GM21786 (cell line): ENCODE data around the gene DBNL.

ENCODE experiments used
- ATAC-seq: cut with Tn5 transposase; IDR thresholded peaks from one replicate; pipeline ENCODE4 v1.9.1; 2021; ENCODE audit not compliant: unreplicated experiment

The DBNL gene

GRCh38 chr7:44060948-44061644 is 16.6 kb downstream of the DBNL start:
- no peak for ATAC-seq

- ATAC-seq, result no peak
Measured at GRCh38 chr7:44061645-44062179, 17.2 kb downstream of the DBNL start.

GRCh38 chr7:44062180-44062902 is 17.8 kb downstream of the DBNL start:
- no peak for ATAC-seq

- ATAC-seq, result no peak
Measured at GRCh38 chr7:44062903-44063295, 18.4 kb downstream of the DBNL start.

- ATAC-seq, result no peak
Measured at GRCh38 chr7:44063547-44063893, 19.0 kb downstream of the DBNL start.

- ATAC-seq, result no peak
Measured at GRCh38 chr7:44063894-44064651, 19.6 kb downstream of the DBNL start.

- ATAC-seq, result no peak
Measured at GRCh38 chr7:44064791-44065430, 20.4 kb downstream of the DBNL start.

- ATAC-seq, result no peak
Measured at GRCh38 chr7:44065431-44066110, 21.1 kb downstream of the DBNL start, which contains the start of gene PGAM2. TSS of gene PGAM2 (minus strand) at chr7:44065567. CDS start at chr7:44065529, 38 bp downstream.

GRCh38 chr7:44066111-44066460 is 21.6 kb downstream of the DBNL start:
- ATAC-seq, result no peak

GRCh38 chr7:44066494-44067063 is 22.1 kb downstream of the DBNL start:
- ATAC-seq, result no peak

GRCh38 chr7:44067064-44067951 is 22.8 kb downstream of the DBNL start:
- no peak for ATAC-seq

GRCh38 chr7:44068054-44068453 is 23.6 kb downstream of the DBNL start:
- ATAC-seq, result no peak

GRCh38 chr7:44071726-44072363 is 27.3 kb downstream of the DBNL start:
- no peak for ATAC-seq

GRCh38 chr7:44072364-44073231 is 28.1 kb downstream of the DBNL start:
- no peak for ATAC-seq

GRCh38 chr7:44073664-44074348 is 29.3 kb downstream of the DBNL start:
- no peak for ATAC-seq

GRCh38 chr7:44074349-44074695 is 29.8 kb downstream of the DBNL start:
- no peak for ATAC-seq

- ATAC-seq, result no peak
Measured at GRCh38 chr7:44075296-44076075, 31.0 kb downstream of the DBNL start.
